Epidermal melanocyte (primary cell): ENCODE results near the gene DIS3L2.

ENCODE experiments used
- DNase-seq: peaks from one replicate; pipeline ENCODE4 v3.0.0; 2011; ENCODE audit warnings: low spot score; ENCODE audit not compliant: insufficient read length

DIS3L2 gene

DNA sequence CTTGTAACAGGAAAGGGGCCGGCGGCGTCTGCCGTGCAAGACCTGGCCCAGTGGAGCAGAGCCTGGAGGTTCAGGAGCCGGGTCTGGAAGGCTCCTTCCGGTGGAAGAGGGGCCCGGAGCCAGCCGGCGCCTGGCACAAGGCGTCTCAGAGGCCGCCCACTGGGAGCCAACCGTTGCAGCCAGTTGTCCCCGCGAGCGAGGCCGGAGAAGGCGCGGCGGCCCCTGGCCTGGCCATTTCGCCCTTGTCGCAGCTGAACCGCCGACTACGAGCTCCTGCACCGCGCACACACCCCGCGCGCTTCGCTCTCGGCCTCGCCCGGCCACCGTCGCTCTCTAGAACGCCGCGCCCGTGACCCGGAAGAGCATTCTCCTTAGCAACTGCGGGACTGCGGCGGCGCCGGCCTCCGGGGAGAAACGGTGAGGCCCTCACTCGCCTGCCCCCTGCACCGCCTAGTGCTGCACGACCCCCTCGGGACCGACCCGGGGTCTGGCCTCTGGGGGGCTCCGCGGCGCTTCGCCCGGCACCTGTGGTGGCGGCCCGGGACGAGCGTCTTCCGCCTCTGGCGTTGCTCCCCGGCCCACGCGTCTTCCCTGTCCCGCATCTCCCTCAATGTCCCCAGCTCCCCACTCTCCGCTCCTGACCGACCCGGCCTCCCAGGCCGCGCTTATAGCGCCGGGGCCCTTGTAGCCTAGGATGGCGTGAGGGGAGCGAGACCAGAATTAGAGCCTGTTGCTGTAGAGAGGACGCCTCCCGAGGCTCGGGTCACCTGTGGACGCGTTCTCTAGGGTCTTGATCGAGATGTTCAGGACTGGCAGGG is at the start of gene DIS3L2:
TSS of gene DIS3L2 (plus strand) at position 365 of the 818 bp plus-strand sequence. CDS start 53,215 bp downstream, outside the sequence.
- DNase-seq, result peak; percentile 66

GRCh38 chr2:231914077-231914690 is 47.3 kb upstream of the DIS3L2 start:
- DNase-seq, result no peak

GRCh38 chr2:231917280-231918066 is 44.0 kb upstream of the DIS3L2 start:
- DNase-seq, result no peak

DNA sequence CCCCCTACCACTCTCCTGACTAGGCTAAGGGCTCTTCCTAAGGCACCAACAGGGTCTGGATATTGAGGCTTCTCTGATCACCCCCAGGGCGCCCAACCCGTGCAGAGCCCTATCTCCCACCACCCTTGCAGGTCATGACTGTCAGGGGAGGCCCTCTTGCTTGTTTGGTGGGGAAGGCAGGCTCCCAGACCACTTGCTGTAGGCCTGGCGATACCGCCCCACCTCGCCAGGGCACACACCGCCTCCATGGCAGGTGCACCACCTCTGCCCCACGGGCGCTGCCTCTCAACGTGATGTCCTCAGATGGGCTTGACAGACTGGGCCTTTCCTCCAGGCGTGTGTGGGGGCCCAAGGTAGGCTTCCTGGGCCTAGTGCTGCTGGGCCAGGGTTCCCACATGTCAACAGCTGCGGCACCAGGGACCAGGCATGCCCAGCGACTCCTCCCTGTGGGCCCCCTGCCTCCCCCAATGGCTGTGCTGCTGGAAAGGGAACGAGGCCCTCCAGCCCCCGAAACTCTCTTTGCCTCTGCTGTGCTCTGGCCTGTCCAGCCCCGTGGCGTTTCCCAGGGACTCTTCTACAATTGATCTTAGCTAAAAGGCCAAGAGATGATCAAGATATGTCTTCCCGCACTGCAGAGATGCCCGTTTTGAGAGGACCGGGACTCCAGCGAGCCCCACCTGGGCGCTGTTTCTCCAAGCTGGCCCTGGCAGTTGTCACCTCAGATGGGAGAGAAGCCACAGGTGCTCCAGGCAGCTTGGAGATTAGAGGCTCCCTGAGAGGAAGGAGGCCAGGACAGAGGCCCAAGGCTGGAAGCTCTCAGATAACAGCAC is 42.8 kb upstream of the DIS3L2 start:
- DNase-seq, result no peak

DNA sequence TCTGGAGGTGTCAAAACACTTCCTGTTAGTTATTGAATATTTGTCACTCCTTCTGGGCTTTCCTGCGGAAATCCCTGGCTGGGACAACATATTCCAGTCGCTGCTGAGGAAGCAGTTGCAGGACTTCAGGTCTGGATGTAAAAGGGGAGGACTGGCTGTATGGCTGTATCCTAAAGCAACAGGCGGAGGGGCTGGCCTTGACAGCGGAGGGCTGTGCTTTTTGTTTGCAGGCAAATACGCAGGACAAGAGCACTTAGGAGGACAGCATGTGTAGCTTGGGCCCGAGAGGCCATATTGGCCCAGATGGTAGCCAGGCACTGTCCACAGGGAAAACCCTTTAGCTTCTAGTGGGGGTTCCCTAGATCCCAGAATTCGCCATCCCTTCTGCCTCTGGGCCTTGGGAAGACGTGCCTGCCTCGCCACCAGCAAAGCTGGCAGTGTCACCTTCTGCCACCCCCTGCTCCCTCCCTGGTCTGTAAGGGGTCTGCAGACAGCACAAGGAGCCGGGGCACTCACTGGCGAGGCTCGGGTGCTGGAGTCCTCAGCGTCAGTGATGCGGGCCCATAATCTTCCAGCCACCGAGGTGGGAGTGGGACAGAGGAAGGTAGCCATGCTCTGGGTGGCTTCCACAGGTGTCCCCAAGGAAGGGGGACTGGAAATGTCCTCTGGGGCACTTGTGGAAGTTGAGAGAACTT is 42.0 kb upstream of the DIS3L2 start:
- no peak for DNase-seq

GRCh38 chr2:231920366-231920765 is 41.1 kb upstream of the DIS3L2 start:
- no peak for DNase-seq

DNA sequence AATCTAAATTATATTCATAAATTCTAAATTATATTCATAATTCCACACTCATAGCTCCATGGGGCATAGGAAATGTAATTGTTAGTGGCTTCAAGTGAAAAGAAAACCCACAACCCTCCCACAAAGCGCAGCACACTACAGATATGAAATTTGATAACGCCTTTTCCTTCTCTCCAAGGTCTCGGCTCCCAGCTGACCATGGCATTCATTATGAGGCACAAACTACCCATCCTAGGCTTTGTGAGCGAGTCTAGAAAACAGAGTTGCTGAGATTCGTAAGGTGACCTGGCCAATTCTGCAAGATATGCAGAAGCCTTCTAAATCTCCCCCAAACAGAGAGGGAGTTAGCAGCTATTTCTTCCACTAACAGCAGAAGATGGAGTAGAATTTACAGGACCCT is 40.7 kb upstream of the DIS3L2 start:
- DNase-seq, result no peak

- no peak for DNase-seq
These were observed 39.1 kb upstream of the DIS3L2 start for GRCh38 chr2:231922311-231923009.

DNA sequence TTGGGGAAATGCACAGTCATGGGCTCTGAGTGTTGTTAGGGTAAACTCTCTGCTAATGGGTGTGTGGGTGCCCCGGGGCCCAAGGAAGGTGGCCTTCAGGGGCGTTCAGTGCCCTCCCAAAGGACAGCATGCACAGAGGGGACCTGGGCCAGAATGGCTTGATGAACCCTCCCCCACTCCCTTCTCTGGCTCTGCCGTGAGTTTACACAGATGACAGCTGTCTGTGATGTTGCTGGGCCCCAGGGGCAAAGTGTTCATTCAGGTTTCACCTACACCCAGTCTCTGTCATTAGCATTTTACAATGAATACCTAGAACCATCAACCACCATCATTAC is 38.5 kb upstream of the DIS3L2 start:
- DNase-seq, result no peak

GRCh38 chr2:231923951-231924888 is 37.3 kb upstream of the DIS3L2 start:
- no peak for DNase-seq

- DNase-seq, result no peak
These were observed 36.6 kb upstream of the DIS3L2 start for GRCh38 chr2:231924889-231925275.

- peak; percentile 92 for DNase-seq
These were observed 36.0 kb upstream of the DIS3L2 start for GRCh38 chr2:231925303-231926179.

DNA sequence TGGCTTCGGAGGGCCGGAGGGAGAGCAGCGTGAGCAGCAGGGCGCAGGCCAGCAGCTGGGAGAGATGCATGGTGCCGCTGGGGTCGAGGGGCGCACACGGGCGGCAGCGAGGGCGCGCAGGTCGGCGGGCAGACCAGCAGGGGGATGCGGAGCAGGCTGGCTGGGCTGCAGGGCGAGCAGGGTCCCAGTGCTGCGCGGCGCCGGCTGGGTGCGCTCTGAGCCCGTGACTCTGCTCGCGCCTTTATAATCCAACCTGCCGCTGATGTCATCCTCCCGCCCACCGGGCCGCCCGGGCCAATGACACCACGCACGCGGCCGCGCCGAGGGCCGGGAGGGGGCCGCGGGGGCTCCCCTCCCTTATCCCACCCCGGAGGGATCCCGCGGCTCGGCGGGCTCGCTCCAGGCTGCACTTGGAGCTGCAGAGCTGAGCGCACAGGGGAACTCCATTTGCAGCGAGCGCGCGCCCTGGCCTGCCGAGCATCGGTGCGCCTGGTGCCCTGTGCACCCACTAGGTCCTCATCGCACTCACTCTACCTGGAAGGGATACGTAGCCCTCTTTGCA is 35.3 kb upstream of the DIS3L2 start, which contains the start of gene NPPC:
TSS of gene NPPC (minus strand) at position 217 of the 562 bp plus-strand sequence. CDS start at position 70, 147 bp downstream.
- DNase-seq, result no peak

- DNase-seq, result no peak
These were observed 34.5 kb upstream of the DIS3L2 start for GRCh38 chr2:231926761-231927565.

- DNase-seq, result no peak
These were observed 34.0 kb upstream of the DIS3L2 start for GRCh38 chr2:231927566-231927890.

DNA sequence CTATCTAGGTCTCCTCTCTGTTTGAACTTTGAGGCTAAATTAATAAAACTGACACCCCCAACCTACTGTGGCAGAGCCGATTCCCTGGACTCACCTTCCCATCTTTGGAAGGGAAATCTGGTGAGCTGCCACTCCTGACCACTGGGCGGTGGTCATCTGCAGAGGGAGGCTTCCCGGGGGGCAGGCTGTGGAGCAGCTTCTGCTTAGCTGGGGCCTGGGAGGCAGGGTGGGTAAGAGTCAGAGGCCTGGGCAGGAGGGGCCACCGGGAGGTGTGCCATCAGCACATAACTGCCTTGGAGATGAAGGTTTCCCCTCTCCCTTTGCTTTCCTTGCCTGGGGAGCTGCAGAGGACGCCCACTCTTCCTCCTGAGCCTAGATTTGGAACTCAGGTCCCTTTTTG is 33.0 kb upstream of the DIS3L2 start:
- DNase-seq, result no peak
